Sigmoid colon (tissue), 4 donors: Measurements from ENCODE around the gene ATP6V1G1.

Experiments
- POLR2A ChIP-seq, 2 donors: fragments of 450-650 bp; IDR thresholded peaks; one replicate each; pipeline ENCODE4 v1.6.1; 2016; ENCODE audit warnings: antibody characterized with exemption in 2 of 2, mild to moderate bottlenecking in 2 of 2, moderate library complexity in 2 of 2
- POLR2AphosphoS5 ChIP-seq, 4 donors: sonication (generic); formaldehyde crosslinking; IDR thresholded peaks; one replicate each; pipeline ENCODE4 v1.6.1; 2017; ENCODE audit warnings: antibody characterized with exemption in 4 of 4
- TF ChIP-seq, protein P1 (sequence below), 4 experiments: fragments of 450-650 bp in 3 of 4; fragments of 200-600 bp in 1 of 4; IDR thresholded peaks; one replicate each; pipeline ENCODE4 v1.5.1; 2016 to 2019; ENCODE audit warnings: antibody characterized with exemption in 4 of 4, mild to moderate bottlenecking in 3 of 4, moderate library complexity in 2 of 4

GRCh38 chr9:114546851-114547250, 40.7 kb upstream of the ATP6V1G1 start:
- TF ChIP-seq POLR2A (IDR thresholded peaks at IDR 0.05) (no peak), POLR2AphosphoS5 (IDR thresholded peaks at IDR 0.05) (no peak)
- TF ChIP-seq, protein P1, sequence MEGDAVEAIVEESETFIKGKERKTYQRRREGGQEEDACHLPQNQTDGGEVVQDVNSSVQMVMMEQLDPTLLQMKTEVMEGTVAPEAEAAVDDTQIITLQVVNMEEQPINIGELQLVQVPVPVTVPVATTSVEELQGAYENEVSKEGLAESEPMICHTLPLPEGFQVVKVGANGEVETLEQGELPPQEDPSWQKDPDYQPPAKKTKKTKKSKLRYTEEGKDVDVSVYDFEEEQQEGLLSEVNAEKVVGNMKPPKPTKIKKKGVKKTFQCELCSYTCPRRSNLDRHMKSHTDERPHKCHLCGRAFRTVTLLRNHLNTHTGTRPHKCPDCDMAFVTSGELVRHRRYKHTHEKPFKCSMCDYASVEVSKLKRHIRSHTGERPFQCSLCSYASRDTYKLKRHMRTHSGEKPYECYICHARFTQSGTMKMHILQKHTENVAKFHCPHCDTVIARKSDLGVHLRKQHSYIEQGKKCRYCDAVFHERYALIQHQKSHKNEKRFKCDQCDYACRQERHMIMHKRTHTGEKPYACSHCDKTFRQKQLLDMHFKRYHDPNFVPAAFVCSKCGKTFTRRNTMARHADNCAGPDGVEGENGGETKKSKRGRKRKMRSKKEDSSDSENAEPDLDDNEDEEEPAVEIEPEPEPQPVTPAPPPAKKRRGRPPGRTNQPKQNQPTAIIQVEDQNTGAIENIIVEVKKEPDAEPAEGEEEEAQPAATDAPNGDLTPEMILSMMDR (IDR thresholded peaks at IDR 0.05) = no peak
